Measurements from ENCODE around the gene SORCS2.

Gene SORCS2

DNA sequence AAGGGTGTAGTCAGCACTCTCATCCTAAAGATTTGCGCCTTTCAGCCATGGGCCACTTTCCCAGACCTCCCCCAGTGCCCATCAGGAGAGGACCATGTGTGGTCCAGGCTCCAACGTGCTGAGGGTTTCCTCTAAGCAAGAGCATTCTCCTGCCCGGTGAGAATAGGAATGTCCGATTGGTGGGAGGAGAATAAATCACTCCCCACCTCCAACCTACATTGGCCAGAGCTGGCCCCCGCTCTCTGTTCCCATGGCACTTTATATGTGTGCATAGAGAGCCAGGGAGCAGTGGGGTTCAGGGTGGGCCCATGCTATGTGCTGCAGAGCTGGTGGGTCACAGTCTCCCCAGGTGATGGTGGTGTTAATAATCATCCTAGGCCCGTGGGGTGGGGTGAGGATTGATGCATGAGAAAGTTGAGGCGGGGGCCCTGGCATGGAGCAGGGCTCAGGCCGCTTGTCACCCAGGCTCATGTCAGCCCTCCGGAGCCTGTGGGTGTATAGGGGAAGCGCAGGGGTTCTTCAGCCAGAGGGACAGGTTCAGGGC, 6.8 kb upstream of the SORCS2 start:
- no peak for DNase-seq (ENCODE audit: low read depth in 3 of 3, low spot score in 1 of 3)

DNA sequence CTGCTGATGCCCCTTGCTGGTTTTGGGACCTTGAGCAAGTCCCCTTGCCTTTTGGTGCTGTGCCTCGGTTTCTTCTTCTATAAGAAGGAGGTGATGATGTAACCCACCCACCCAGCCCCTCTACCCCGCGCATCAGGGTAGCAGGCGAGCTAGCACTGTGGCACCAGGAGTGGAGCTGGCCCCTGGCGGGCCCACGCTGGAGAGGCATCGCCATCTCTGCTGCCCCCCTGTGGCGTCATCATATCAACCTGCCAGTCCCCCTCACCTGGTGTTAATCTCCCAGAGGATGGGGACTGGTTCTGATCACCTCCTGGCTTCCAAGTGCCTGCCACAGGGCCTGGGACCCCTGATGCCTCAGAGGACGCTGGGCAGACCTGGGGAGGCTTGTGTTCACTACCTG, 6.3 kb upstream of the SORCS2 start:
- DNase-seq (ENCODE audit: low read depth in 3 of 3, low spot score in 1 of 3) = no peak

DNA sequence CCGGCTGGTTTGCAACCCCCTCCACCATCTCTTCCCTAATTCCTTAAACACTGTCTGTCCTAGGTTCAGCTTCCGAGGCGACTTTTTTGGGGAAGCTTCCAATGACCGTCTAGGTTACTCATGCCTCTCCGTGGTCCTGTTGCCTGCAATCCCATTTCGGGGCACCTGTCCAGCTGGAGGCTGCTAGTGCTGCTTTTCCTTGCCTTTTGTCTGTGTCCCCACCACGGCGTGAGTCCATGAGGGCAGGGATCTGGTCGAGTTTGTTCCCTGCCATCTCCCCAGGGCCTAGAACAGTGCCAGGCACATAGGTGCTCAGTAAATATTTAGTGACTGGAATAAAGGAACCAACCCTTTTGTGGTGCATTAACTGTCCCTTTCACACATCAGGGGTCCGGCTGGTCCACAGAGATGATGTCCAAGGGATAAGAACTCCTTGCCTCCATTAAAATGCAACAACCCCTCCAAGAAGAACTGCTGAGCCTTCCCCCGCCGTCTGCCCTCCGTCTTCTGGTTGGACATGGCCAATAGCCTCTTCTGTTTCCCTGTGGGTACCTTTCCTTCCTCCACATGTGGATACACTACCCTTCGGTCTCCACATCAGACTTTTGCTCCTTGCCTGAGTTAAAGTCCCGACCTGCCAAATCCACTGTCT, 5.7 kb upstream of the SORCS2 start:
- DNase-seq (ENCODE audit: low read depth in 3 of 3, low spot score in 1 of 3) = no peak

DNA sequence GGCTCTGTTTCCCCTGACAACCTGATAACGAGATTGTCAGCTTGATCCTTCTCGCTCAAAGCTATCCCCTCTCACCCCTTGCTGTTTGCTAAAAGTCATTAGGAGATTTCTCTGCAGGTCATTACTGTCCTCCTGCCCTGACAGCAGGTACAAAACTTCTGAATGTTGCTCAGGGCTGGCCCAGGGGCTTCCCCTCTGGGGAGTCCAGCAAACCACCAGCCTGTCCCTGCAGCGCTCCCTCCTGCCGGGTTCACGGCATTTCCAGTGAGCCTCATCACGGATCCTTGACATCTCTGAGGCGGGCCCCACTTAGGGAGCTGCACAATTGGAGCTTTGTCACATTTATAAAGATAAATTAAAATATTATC, 5.2 kb upstream of the SORCS2 start:
- DNase-seq (ENCODE audit: low read depth in 3 of 3, low spot score in 1 of 3) = no peak

DNA sequence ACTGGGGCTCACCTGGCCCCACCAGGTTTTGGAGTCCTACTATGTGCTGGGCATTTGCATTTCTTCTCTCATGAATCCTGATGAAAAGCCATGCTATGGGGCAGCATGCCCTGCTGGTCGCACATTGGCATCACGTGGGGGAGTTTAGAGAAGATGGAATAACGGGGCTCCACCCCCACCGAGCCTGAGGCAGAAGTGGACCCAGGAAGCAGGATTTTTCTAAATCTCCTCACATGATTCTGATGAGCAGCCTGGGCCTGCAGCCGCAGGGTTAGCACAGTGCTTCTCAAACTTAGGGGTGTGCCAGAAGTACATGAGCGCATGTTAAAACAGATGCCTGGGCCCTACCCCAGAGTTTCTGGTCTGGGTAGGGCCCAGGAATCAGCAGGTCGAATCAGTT, 4.6 kb upstream of the SORCS2 start:
- DNase-seq (ENCODE audit: low read depth in 3 of 3, low spot score in 1 of 3) = no peak

DNA sequence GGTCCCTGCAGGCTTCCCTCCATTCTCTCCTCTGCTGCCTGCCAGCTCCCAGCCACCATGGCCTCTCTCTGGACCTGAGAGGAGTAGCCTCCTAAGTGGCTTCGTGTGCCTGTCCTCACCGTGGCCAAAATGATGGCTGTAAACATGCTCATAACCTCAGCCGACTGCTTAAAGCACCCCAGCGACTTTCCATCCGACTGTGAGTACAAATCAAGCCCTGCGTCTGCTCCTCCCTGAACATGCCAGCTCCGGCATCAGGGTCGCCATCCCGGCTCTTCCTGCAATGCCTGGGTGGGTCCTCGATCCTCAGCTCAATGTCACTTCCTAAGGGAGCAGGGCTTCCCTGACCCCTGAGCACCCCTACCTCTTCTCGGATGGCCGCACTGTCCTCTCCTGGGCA, 3.3 kb upstream of the SORCS2 start:
- no peak for DNase-seq (ENCODE audit: low read depth in 3 of 3, low spot score in 1 of 3)

DNA sequence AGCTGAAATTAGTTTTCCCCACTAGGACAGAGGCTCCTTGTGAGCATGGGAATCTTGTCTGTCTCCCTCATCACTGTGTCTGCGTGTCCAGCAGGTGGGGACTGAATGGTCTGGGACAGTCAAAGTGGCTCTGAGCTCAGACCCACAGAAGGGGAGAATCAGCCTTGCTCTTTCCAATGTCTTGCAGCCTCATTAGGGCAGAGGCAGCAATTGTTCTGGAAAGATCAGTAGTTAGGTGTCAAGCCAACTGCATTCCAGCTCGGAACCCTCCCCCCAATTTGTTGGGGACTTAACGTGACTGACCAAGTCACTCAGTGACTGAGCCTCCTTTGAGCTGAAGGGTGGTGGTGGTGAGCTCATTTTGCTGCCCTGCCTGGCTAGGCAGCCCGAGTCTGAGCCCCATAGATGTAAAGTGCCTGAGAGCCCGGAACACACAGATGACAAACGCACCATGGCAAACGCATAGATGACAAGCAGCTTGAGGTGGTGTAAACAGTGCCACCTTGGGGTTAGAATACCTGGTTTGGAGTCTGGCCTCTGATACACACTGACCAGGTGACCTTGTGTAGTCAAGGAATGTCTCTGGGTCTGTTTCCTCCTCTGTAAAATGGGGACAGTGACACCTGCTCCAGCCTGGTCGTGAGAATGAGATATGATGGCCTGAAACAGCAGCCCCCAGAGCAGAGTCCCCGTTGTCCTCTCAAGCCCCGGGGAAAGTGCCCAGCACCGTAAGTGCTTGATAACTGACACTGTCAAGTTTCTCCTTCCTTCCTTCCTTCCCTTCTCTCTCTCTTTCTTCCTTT, 2.7 kb upstream of the SORCS2 start:
- no peak for DNase-seq (ENCODE audit: low read depth in 3 of 3, low spot score in 1 of 3)

DNA sequence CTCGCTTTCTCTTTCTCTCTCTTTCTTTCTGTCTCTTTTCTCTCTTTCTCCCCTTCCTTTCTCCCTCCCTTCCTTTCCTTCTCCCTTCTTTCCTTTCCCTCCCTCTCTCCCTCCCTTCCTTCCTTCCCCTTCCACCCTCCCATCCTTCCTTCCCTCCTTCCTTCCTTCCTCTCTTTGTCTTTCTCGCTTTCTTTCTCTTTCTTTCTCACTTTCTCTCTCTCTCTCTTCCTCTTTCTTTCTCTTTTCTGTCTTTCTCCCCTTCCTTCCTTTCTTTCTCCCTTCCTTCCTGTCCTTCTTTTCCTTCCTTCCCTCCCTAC, 2.1 kb upstream of the SORCS2 start:
- no peak for DNase-seq (ENCODE audit: low read depth in 3 of 3, low spot score in 1 of 3)

DNA sequence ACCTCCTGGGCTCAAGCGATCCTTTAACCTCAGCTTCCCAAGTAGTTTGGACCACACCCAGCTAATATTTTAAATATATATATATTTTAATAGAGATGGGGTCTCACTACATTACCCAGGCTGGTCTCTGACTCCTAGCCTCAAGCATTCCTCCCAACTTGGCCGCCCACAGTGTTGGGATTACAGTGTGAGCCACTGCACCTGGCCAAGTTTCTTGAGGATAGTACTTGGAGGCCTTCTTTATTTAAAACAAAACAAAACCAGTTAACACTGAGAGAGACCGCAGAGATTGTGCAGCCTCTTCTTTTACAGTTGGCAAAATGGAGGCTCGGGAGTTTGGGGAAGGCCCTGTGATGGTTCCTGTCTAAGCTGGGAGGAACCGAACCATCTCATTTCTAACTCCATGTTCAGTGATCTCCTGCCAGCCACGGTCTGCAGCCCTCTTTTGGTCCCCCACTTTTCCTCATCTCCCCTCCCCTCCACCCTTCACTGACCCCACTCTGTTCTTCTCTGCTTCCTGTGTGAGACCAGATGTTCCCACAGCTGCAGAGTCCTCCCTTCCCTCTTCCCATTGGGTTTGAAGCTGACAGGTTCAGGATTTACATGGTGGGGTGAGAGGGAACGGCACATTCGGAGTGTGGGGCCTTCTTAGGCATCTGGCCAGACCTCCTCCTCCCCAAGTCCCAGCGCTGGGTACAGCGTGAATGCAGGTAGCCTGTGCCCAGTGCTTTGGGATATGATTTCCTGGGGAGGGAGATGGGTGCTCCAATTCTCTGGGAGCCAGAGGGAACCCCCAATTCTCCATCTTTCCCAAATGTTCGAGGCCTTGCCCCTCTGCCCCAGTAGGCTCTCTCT, 1.4 kb upstream of the SORCS2 start:
- DNase-seq (ENCODE audit: low read depth in 3 of 3, low spot score in 1 of 3) = no peak

DNA sequence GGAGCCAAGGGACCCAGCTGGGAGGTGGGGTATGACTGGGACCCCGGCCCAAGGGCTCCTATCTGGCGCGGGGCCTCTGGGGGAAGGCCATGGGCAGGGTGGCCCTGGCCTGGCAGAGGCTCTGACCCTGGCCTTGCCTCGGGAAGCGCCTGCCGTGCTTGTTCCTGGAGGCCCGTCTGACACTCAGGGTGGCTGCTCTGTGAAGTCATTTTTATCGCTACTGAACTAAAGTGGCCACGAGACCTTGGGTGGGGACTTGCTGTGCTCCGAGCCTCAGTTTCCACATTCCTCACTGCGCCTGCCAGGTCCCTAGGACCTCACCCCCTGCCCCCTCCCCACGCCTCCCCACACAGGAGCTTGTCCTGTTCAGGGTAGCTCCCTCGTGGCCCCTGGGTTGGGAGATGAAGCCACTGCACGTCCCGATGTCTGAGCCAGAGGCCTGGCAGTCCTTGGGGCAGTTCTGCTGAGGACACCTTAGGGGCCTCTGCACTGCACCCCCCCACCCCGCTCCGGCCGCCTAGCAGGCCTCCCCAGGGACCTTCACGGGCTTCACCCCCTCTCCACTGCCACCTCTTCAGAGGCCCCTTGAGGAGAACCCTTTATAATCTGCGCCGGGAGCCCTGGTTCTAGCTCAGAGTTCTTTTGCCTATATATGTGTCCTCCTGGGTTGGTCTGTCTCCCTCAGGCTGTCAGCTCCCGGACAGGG, 639 bp upstream of the SORCS2 start:
- DNase-seq (ENCODE audit: low read depth in 3 of 3, low spot score in 1 of 3) = no peak

DNA sequence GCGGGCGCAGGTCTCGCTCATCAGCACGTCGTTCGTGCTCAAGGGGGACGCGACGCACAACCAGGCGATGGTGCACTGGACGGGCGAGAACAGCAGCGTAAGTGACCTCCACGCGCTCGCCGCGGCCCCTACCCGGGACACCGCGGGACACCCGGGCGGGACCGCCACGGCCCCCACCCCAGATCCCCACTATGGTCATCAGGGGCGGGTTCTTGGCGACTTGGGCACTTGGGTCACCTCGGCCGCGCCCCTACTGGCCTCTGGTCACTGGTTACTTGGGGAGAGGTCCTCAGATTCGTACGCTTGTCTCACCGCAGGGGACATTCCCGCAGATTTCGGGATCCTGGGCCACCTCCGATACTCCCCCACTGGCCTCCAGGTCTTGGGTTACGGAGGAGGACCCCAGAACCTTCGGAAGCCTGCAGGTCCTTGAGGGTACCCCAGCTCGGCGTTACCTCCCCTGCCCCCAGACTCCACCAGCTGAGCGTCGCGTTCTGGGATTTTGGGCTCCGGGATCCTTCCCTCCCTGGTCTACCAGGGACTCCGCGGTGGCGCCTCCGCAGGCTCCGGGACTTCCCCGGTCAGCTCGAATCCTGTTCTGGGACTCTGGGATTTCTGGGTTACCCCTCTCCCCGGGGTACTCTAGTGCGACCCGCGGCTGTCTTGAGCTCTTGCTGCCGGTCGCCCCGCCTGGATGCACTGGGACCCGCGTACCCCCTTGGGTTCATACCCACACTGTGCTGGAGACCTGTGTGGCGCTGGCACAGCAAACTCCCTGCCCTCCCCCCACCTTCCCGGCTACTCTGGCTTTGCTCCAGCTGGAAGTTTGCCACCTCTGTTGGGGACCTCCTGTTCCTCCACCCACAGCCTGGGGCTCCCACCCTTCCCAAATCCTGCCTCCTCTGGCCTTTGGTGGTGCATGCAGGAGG, 956 bp downstream of the SORCS2 start:
- no peak for DNase-seq (ENCODE audit: low read depth in 3 of 3, low spot score in 1 of 3)

DNA sequence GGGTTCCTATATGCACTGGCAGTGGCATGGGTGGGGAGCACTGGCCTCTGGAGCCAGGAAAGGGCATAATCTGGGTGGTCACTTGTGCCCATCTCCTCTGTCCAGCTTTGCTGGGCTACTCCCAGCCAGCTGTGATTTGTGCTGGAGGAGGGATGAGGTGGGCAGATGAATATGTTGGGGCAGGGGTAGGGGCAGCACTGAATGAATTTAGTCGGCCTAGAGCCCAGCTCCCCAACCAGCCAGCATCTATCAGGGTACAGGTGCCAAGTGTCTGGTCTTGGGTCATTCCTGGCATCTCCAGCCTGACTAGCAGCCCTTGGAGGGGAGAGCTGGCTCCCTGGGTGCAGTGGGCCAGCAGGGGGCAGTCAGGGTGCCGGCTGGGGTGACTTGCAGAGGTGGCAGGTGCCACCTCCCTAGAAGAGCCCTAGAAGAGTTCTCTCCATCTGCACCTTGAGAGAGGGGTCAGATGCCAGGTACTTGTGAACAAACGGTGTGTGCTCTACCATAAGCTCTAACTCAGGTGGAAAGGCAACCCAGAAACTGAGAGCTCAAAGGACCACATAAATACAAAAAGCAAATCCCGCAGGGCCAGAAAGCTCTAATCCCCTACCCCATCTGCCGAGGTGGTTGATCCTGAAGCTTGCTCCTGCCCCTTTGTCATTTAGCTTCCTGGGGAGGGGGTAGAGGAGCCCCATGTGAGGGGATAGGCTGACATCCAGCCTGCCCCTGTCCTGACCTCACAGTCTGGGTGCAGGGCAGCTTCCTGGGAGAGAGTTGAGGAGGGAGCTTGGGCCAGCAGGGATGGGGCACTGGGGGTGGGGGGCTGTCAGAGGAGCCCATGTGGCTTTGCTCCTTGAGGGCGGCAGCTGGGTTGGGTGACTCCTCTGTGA, 2.2 kb downstream of the SORCS2 start:
- DNase-seq (ENCODE audit: low read depth in 3 of 3, low spot score in 1 of 3) = no peak

DNA sequence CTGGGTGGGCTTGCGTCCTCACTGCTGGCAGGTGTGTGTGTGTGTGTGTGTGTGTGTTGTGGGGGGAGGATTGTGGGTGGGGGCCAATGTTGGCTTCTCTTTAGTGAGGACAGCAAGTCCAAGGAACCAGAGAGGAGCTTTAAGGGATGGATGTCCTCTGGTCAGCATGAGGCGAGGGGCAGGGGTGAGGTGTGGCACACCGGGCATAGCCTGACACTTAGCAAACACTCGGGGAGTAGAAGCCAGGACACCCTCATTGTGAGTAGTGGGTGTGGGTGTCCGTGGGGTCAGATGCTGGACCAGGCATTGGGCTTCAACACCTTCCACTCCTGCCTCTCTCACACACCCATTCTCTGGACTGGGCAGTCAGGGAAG, 2.8 kb downstream of the SORCS2 start:
- no peak for DNase-seq (ENCODE audit: low read depth in 3 of 3, low spot score in 1 of 3)

DNA sequence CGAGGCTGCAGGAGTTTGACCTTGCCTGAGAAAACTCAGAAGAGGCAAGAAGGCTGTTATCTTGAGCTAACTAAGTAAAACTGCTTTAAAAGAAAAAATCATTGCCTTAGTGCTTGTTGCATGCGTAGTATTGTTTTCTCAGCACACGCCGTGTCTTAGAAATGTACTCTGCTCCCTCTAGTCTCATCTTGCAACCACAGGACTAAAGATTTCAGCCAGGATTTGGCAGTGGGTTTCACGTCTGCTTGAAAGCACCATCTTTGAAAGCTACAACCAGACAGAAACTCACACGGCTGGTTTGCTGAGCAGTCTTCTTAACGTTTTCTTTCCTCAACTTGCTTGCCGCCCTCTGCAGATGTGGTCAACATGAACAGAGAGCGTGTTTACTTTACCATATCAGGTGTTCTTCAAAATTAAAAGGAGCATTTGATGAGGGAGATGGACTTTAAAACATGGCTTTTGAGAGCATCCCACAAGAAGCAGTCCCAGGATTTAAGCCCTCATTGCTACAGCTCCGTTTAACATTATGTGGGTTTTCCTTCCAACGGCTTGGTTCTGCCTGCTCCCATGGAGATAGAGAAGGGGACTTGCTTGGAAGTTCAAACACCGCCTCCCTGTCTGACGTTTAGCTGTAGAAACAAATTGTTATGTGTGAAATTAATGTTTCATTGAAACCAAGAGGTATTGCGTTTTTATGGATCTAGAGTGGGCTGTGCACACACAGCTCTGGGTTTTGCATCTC, 3.4 kb downstream of the SORCS2 start:
- no peak for DNase-seq (ENCODE audit: low read depth in 3 of 3, low spot score in 1 of 3)

DNA sequence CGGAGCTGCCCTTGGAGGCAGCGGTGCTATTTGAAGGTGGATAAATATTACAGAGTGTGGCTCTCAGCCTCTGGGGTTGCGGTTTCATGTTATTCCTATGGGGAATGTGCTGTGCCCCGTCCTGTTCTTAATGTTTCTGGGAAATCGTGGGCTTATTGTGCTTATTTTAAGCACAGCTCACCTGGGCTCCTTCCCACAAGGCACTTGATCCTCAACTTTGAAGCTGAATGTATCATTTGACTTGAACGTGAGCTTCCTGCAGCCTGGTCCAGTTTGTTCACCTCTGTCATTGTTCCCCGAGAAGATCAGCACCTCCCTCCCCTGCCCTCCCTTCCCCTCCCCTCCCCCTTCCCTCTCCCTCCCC, 3.9 kb downstream of the SORCS2 start:
- no peak for DNase-seq (ENCODE audit: low read depth in 3 of 3, low spot score in 1 of 3)

DNA sequence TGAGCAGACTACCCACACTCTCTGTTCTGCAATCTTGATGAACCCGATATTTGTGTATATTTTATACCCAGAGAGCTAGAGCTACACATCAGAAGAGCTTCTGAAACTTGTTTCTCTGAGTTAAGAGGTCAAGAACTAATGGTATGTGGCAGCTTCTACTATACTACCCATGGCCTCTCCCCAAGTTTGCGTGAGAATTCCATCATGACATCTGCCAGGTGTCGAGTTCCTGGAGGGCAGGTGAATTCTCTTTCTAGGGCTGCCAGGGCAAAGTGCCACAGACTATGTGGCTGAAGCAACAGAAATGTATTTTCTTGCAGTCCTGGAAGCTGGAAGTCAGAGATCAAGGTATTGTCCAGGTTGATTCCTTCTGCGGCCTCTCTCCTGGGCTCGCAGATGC, 4.4 kb downstream of the SORCS2 start:
- DNase-seq (ENCODE audit: low read depth in 3 of 3, low spot score in 1 of 3) = no peak

DNA sequence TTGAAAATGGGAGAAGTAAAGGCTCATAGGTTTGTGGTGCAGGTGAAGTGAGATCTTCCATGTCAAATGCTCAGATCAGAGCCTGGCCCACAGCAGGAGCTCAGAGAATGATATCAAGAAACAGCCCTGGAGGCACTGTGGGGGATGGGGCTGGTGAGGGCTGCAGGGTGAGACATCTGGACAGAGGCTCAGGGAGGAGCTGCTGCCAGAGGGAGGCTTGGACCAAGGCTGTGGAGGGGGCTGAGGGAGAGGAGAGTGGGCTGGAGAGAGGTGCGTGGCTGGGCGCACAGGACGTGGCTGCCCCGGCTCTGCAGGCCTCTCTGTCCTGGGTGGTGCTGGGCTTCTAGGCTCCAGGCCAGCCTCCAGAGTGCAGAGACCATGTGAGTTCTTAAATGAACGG, 5.6 kb downstream of the SORCS2 start:
- DNase-seq (ENCODE audit: low read depth in 3 of 3, low spot score in 1 of 3) = no peak

DNA sequence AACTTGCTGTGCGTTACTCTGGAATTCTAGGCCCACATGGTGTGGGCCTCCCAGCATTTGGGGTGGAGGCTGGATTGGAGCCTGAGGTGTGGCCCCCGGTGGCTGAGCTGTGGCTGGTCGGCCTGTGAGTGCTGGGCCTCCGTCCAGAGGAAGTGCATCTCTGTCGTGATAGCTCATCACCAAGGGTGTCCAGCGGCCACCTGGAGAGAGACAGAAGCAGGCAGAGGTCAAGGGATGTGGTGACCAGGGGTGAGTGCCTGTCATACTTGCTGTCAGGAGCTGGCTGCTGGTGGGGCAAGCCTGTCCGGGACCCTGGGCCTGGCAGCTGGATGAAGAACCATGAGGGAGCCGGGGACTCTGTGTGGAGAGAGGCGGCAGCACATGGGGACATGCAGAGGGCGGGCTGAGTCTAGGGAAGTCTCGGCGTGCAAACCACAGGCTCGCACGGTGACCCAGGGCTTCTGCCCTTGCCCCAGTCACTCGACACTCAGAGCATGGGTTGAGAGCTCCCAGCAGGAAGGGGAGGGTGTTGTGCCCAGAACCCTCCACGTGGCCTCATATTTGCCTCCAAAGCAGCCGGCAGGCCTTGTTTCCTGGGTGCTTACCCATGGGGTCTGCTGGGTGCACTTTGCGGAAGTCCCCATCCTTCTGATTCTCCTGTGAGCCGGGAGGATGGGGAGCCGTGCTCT, 6.2 kb downstream of the SORCS2 start:
- no peak for DNase-seq (ENCODE audit: low read depth in 3 of 3, low spot score in 1 of 3)
